Psoas muscle (tissue), 8 donors: ENCODE measurements around the gene EPHA4. TPM values are rescaled to one million over a fixed set of nuclear protein-coding genes. Genes with fewer than 3 reads are reported as not detected.

Experiments
- ATAC-seq, 4 donors: fragments of 200-7000 bp; cut with Tn5 transposase; one replicate each; pipeline ENCODE4 v1.9.1; 2020; ENCODE audit warnings: moderate library complexity in 3 of 4, mild to moderate bottlenecking in 2 of 4
- DNase-seq, 2 donors: peaks; one replicate each; pipeline ENCODE4 v3.0.0-alpha.2; 2020
- H3K27ac ChIP-seq: fragments of 200-600 bp; one replicate; pipeline ENCODE4 v1.8.0; 2022
- H3K27me3 ChIP-seq, 3 donors: fragments of 200-600 bp in 1 of 3; one replicate each; pipeline versions ENCODE4 v1.6.1 to v1.8.0; 2013 to 2022; ENCODE audit warnings: low read length in 2 of 3, mild to moderate bottlenecking in 2 of 3, moderate library complexity in 1 of 3; ENCODE audit not compliant: insufficient read depth in 3 of 3
- H3K36me3 ChIP-seq, 2 donors: fragments of 200-600 bp in 1 of 2; one replicate each; pipeline versions ENCODE4 v1.6.1 to v1.8.0; 2013 to 2022; ENCODE audit warnings: low read depth in 1 of 2, mild to moderate bottlenecking in 1 of 2, moderate library complexity in 1 of 2; ENCODE audit not compliant: insufficient read depth in 1 of 2
- H3K4me1 ChIP-seq: fragments of 200-600 bp; one replicate; pipeline ENCODE4 v1.8.0; 2022
- H3K4me3 ChIP-seq: fragments of 200-600 bp; one replicate; pipeline ENCODE4 v1.8.0; 2022; ENCODE audit warnings: mild to moderate bottlenecking
- H3K9me3 ChIP-seq: fragments of 200-600 bp; one replicate; pipeline ENCODE4 v1.8.0; 2022
- WGBS, 3 donors: extraction: QIAGEN DNeasy Blood & Tissue Kit; methylation state at CpG; one replicate each; pipeline versions ENCODE4 v1.1.6 to v1.1.7; 2013; 5-methylcytosine and 5-hydroxymethylcytosine counted together
- intact Hi-C, 2 donors: fragments of 100-400 bp; cut with DNase I; formaldehyde crosslinking; loops; one replicate each; pipeline versions ENCODE4 v1.11.0 to v1.14.2; 2022
- polyA plus RNA-seq, 3 donors: library from polyadenylated mRNA; stranded (reverse); fragments of 200-250 nt; gene quantifications; one replicate each; pipeline ENCODE4 v1.2.3, GENCODE V29; 2013
- total RNA-seq, 4 donors: library from RNA; stranded (reverse); fragmentation: NEBNext Ultra II Directional in 2 of 4; extraction: Animal tissue kit (Norgen Biotek cat#: 25700) in 2 of 4; gene quantifications; one replicate each; pipeline versions ENCODE4 v1.2.1 to v1.2.4, GENCODE V29; 2021 to 2023
- TF ChIP-seq, protein P1 (sequence below): fragments of 200-600 bp; IDR thresholded peaks from one replicate; pipeline ENCODE4 v1.8.0; 2022; ENCODE audit warnings: antibody characterized with exemption
- donor health status: healthy with polysubstance abuse.
- donor health status: DM: no; HTN: no; CAD: no; lungs with moderate emphysema.
- donor health status: Bipolar disorder and iron deficiency.
- donor health status: healthy.
- donor health status: DM: yes; HTN: yes; CAD: no.
- donor health status: DM: no; HTN: no; CAD: no.
- donor health status: DM: no; HTN: no; CAD: no.
- donor health status: DM: yes; HTN: yes; CAD: no.

Gene EPHA4
- total and polyA plus RNA-seq, 7 donors, result 0.76 to 6.3 (median 3.8) TPM

DNA sequence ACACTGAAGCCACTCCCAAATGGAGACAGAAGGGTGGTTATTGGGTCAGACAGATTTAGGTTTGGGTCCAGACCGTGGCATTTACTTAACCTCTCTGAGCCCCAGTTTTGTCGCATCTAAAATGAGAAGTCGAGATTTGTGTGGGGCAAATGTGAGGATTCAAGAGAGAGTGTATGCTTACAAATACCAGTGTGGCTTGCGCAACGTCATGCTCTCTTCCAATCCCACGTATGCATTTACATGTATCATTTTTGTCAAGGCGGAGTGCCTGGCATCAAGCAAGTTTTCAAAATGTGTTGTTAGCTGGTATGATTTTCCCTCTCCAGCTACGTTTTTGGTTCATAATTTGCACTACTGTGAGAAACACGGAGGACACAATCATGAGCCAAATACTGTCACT, 197.9 kb downstream of the EPHA4 start:
- WGBS, 3 donors, result 89 to 92% (median 91%) methylated on average over 9 of the region's 9 CpGs

DNA sequence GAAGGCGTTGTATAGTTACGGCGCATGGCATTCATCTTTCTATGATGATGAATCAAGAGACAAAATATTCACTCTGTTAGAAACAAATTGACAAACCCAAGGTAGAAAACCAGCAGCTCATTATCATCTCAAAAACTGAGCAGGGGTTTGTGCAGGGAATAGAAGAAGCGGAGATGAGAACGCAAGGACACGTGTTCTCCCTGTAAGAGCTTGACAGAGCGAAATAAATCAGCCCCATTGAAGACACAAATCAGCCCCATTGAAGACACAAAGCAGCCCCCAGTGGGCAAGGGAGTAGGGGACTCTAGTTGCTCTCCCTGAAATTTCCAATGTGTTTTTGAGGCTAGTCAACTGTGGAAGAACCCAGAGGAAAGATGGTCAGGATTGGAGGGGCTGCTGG, 199.2 kb downstream of the EPHA4 start:
- TF ChIP-seq, protein P1, sequence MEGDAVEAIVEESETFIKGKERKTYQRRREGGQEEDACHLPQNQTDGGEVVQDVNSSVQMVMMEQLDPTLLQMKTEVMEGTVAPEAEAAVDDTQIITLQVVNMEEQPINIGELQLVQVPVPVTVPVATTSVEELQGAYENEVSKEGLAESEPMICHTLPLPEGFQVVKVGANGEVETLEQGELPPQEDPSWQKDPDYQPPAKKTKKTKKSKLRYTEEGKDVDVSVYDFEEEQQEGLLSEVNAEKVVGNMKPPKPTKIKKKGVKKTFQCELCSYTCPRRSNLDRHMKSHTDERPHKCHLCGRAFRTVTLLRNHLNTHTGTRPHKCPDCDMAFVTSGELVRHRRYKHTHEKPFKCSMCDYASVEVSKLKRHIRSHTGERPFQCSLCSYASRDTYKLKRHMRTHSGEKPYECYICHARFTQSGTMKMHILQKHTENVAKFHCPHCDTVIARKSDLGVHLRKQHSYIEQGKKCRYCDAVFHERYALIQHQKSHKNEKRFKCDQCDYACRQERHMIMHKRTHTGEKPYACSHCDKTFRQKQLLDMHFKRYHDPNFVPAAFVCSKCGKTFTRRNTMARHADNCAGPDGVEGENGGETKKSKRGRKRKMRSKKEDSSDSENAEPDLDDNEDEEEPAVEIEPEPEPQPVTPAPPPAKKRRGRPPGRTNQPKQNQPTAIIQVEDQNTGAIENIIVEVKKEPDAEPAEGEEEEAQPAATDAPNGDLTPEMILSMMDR, result no peak
- DNase-seq (no peak), ATAC-seq (no peak)
- H3K36me3 ChIP-seq, result no peaks in the 10 kb centered on the region
- WGBS, 3 donors, result 77 to 82% (median 78%) methylated on average over 7 of the region's 7 CpGs
- H3K27ac ChIP-seq, result no peak overlapping the region
- H3K27me3 ChIP-seq, result peaks cover 0 to 8% (median 0%) of the 10 kb centered on the region in 3 donors
- no peaks in the 10 kb centered on the region for H3K4me1 ChIP-seq
- intact Hi-C loops, result no loop called here
- no peaks in the 10 kb centered on the region for H3K9me3 ChIP-seq
- H3K4me3 ChIP-seq, result no peak overlapping the region

More for the DNA sequence above, 197.9 kb downstream of the EPHA4 start:
- no peak for ATAC-seq
- Histone ChIP-seq H3K36me3 (no peaks in the 10 kb centered on the region), H3K4me3 (no peak overlapping the region), H3K27me3 (peaks cover 0 to 8% (median 0%) of the 10 kb centered on the region in 3 donors), H3K9me3 (no peaks in the 10 kb centered on the region), H3K4me1 (no peaks in the 10 kb centered on the region), H3K27ac (no peak overlapping the region)
- no peak for DNase-seq
- intact Hi-C loops, result no loop called here
- TF ChIP-seq, protein P1, result no peak

DNA sequence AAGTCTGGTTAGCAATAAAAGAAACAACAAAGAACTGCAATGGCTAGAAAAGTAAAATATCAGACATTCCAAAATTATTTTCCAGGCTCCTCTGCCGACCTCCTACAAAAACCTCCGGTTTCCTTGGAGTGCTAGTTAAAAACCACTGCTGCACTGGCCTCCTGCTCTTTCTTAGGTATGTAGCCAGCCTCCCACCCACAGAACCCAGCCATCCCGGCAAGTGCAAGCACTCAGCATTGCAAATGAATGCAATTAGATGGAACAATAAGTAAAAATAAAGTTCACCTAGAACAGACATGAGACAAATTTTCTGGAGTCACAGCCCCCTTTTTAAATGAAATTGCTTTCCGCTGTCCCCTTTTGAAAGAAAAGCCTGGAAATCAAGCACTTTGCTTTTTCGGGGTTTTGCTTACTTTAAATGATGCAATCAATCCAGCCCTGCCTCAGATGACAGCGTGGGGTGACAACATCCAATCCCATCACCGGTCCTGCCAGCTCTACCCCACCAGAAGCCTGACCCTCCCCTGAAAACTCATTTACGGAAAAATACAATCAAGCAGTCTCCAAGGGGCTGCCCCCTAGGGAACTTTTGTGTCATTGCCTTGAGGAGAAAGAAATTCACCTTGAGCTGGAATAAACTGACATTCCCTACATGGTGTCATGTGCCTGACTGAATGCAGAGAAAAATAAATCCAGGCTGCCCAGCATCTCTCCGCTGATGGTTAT, 199.8 kb downstream of the EPHA4 start:
- H3K27me3 ChIP-seq, result peaks cover 0 to 8% (median 0%) of the 10 kb centered on the region in 3 donors
- no peaks in the 10 kb centered on the region for H3K9me3 ChIP-seq
- H3K4me1 ChIP-seq, result no peaks in the 10 kb centered on the region
- WGBS, 3 donors, result 49 to 53% (median 51%) methylated on average over 9 of the region's 9 CpGs
- no peak overlapping the region for H3K27ac ChIP-seq
- no peaks in the 10 kb centered on the region for H3K36me3 ChIP-seq
- DNase-seq (no peak), ATAC-seq (no peak)
- TF ChIP-seq, protein P1, result no peak
- H3K4me3 ChIP-seq, result no peak overlapping the region
- intact Hi-C loops, result no loop called here

DNA sequence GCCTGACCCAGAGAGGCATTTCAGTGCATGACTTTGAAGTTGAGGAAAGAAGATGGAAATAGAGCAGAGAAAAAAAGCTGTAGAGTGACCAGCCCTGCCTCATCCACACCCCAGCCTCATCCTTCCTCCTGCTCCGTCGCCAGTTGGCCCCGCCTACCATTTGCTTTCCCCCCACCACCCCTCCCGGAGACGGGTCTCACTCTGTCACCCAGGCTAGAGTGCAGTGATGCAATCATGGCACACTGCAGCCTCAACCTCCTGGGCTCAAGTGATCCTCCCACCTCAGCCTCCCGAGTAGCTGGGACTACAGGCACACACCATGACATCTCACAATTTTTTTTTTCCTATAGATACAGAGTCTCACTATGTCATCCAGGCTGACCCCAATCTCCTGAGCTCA, 200.8 kb downstream of the EPHA4 start:
- no peak for DNase-seq
- TF ChIP-seq, protein P1, result no peak
- no peaks in the 10 kb centered on the region for H3K4me1 ChIP-seq
- intact Hi-C loops, result no loop called here
- no peaks in the 10 kb centered on the region for H3K9me3 ChIP-seq
- H3K27ac ChIP-seq, result no peak overlapping the region
- ATAC-seq, result no peak
- no peak overlapping the region for H3K4me3 ChIP-seq
- peaks cover 0 to 8% (median 0%) of the 10 kb centered on the region in 3 donors for H3K27me3 ChIP-seq
- WGBS, 3 donors, result 68 to 83% (median 76%) methylated on average over 6 of the region's 6 CpGs
- no peaks in the 10 kb centered on the region for H3K36me3 ChIP-seq

DNA sequence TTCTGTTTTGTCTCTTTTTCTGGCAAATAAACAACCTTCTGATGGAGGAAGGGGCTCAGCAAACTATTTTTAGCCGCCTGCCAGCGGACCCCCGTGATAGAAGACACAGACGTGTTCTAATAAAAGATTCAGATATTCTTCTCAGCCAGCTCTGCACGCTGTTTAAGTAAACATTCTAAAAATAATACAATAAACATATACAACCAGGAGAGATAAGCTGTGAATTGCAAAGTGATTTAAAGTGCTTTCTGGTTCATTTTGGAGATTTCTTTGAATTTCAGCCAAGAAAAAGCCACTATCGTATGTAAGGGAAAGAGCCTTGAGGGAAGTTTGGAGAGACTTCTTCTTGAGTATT, 201.3 kb downstream of the EPHA4 start:
- no peak for ATAC-seq
- 59 to 73% (median 63%) methylated on average over 6 of the region's 6 CpGs for WGBS, 3 donors
- H3K27ac ChIP-seq, result no peak overlapping the region
- peaks cover 0 to 8% (median 0%) of the 10 kb centered on the region in 3 donors for H3K27me3 ChIP-seq
- TF ChIP-seq, protein P1, result no peak
- intact Hi-C loops, result no loop called here
- DNase-seq, result no peak
- no peaks in the 10 kb centered on the region for H3K4me1 ChIP-seq
- no peaks in the 10 kb centered on the region for H3K9me3 ChIP-seq
- no peaks in the 10 kb centered on the region for H3K36me3 ChIP-seq
- no peak overlapping the region for H3K4me3 ChIP-seq
